ENCODE data around the gene MCU.

GRCh38 chr10:72762042-72762441, 70.1 kb downstream of the MCU start:
- TF ChIP-seq POLR2A (IDR thresholded peaks at IDR 0.05): no peak
- no peak for TF ChIP-seq CTCF (IDR thresholded peaks at IDR 0.05)
